ENCODE measurements around the gene BRD3OS. TPM values are rescaled to one million over a fixed set of nuclear protein-coding genes. Genes with fewer than 3 reads are reported as not detected.

The BRD3OS gene
- total and polyA plus RNA-seq, 2 donors (not counting 3 experiments of a cell fraction or from before 2014, with no cell fraction given), result 11.9 to 15.4 TPM

DNA sequence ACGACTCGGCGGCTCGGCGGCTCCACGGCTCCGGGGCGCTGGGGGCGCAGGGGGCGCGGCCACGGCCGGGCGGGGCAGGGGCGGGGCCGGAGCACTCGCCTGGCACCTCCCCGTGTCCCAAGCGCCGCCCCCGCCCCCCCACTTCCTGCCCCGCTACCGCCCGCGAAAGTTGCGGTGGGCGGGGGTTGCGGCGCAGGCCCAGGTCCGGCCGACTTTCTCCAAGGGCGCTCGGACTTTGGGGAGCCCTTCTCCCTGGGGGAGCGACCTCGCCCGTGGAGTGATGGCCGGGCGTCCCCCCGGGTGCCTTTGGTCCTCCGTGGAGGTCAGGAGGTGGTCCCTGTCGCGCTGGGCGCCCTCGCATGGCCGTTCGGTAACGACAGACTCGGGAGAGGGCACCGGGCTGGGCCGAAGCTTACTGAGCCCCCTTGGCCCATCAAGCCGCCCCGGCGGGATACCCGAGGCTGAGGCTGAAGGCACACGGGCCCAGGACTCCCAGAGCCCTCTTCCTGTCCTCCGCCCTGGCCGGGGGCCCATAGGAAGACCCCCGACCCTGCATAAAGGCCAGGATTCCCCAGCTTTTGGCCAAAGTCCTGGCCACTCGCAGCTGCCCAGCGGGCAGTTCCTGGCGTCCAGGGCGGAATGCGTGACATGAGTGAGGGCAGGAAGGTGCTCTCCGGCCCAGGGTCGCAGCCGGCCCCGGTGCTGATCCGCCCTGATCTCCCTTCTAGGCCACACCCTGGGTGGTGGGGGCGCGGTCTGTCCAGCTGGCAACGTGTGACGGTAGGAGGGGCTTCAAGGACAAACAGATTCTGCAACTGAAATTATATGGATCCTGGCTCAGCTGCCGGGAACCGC is 32.3 kb upstream of the BRD3OS start:
- no peaks in the 10 kb centered on the region for H3K9me3 ChIP-seq (replicated peaks; ENCODE audit: control insufficient read depth, insufficient read depth, low read length)
- TF ChIP-seq GATA2 (IDR thresholded peaks at IDR 0.05; ENCODE audit: insufficient read depth, insufficient read length, low read depth, low read length) (no peak), CTCF (IDR thresholded peaks at IDR 0.05; ENCODE audit: extremely low read depth in 1 of 2, insufficient read depth in 1 of 2, low read depth in 1 of 2, low read length in 2 of 2) (peak; percentile 25 to 61), FOS (IDR thresholded peaks at IDR 0.05; ENCODE audit: borderline replicate concordance, insufficient read depth, low read length) (no peak), JUN (IDR thresholded peaks at IDR 0.05; ENCODE audit: borderline replicate concordance, insufficient read depth, insufficient read length, low read depth) (no peak), POLR2AphosphoS5 (IDR thresholded peaks at IDR 0.05; ENCODE audit: insufficient read depth, low read depth, low read length) (no peak), POLR2A (IDR thresholded peaks at IDR 0.05; ENCODE audit: low read depth, low read length) (no peak), EZH2 (IDR thresholded peaks at IDR 0.05; ENCODE audit: borderline replicate concordance, low read depth, low read length, severe bottlenecking) (no peak)
- H3K27ac ChIP-seq (ENCODE audit: insufficient read depth, low read depth, low read length), result peak overlapping the region; percentile 76
- BruUV-seq (replicated peaks), result no TSS peak
- dilution Hi-C loops (cut with MboI; ENCODE audit: extremely low pct_ligation_motif_present, low sequenced_read_pairs) (no loop called here), intact Hi-C loops (cut with micrococcal nuclease) (loop anchor here (2.0 to 5.0 kb wide), 3 partner anchors 32 to 146 kb away; partner anchors contain the start of gene BRD3OS)
- H4K20me1 ChIP-seq (replicated peaks; ENCODE audit: control insufficient read depth, extremely low read depth, insufficient read depth, low read length), result no peaks in the 10 kb centered on the region
- no peaks in the 10 kb centered on the region for H3K27me3 ChIP-seq (ENCODE audit: control insufficient read depth in 2 of 2, insufficient read depth in 2 of 2, low read length in 2 of 2)
- H3K36me3 ChIP-seq (ENCODE audit: control insufficient read depth in 2 of 2, extremely low read depth in 1 of 2, insufficient read depth in 2 of 2, low read length in 2 of 2), result no peaks in the 10 kb centered on the region
- H3K4me2 ChIP-seq (ENCODE audit: insufficient read depth, low read length), result peak overlapping the region; percentile 82
- H3K4me1 ChIP-seq (ENCODE audit: control insufficient read depth, extremely low read depth, insufficient read depth, low read length), result peaks cover 15% of the 10 kb centered on the region
- CTCF ChIA-PET, result interaction anchor here (0.8 to 5.5 kb wide), 32 partner anchors 14 to 460 kb away, joined by 3 to 232 read pairs (median 6); partner anchors contain the start of genes BRD3OS and SARDH
- H3K4me3 ChIP-seq (replicated peaks in 1 of 3; ENCODE audit: insufficient read depth in 1 of 3, low read depth in 1 of 3, low read length in 3 of 3), result peak overlapping the region; percentile 51 to 70 (median 67)
- peak overlapping the region; percentile 69 for H3K9ac ChIP-seq (replicated peaks; ENCODE audit: extremely low read depth, insufficient read depth, low read length)
- H3K9me1 ChIP-seq (replicated peaks; ENCODE audit: control insufficient read depth, extremely low read depth, insufficient read depth, low read length), result no peaks in the 10 kb centered on the region
- DNase-seq (ENCODE audit: low read depth, low spot score), result peak; percentile 70
- H2AFZ ChIP-seq (ENCODE audit: low read depth, low read length), result peak overlapping the region; percentile 85
- peak; percentile 95 for FAIRE-seq
- H3K79me2 ChIP-seq (ENCODE audit: control insufficient read depth, insufficient read depth, low read length), result peaks cover 36% of the 10 kb centered on the region
- POLR2A ChIA-PET, result interaction anchor here (1.0 to 1.4 kb wide), 2 partner anchors 204 to 210 kb away, joined by 3 to 6 read pairs; no protein-coding TSS in a partner anchor
